SK-N-SH treated with all-trans-retinoic acid at 6 μM for 48 hours (cell line): ENCODE measurements around the gene ESPNL.
"Not testable (repeated sequence)": the region's sequence is repeated elsewhere in the genome, so short reads cannot be mapped to it uniquely, and the experiment has no call there.

Experiments
- ATAC-seq: fragments of 200-7000 bp; cut with Tn5 transposase; 3 replicates; pipeline ENCODE4 v1.9.1; 2020; ENCODE audit warnings: mild to moderate bottlenecking, moderate library complexity
- BACH2 ChIP-seq: fragments of 250-450 bp; sonication (Bioruptor Pico); IDR thresholded peaks from 2 replicates; pipeline ENCODE4 v1.9.0; 2021; ENCODE audit warnings: mild to moderate bottlenecking, borderline replicate concordance
- CSDC2 ChIP-seq: fragments of 250-450 bp; sonication (Bioruptor Pico); IDR thresholded peaks from 2 replicates; pipeline ENCODE4 v1.5.0; 2020; ENCODE audit warnings: mild to moderate bottlenecking, moderate library complexity
- ESRRG ChIP-seq: fragments of 250-450 bp; sonication (Bioruptor Pico); IDR thresholded peaks from 2 replicates; pipeline ENCODE4 v1.6.1; 2021; ENCODE audit warnings: mild to moderate bottlenecking
- GLIS3 ChIP-seq: fragments of 250-450 bp; sonication (Bioruptor Pico); IDR thresholded peaks from 2 replicates; pipeline ENCODE4 v1.5.0; 2020; ENCODE audit warnings: mild to moderate bottlenecking, moderate library complexity
- ISL1 ChIP-seq: fragments of 250-450 bp; sonication (Bioruptor Pico); IDR thresholded peaks from 2 replicates; pipeline ENCODE4 v2.1.2; 2022; ENCODE audit warnings: mild to moderate bottlenecking, moderate library complexity
- OSR1 ChIP-seq: fragments of 250-450 bp; sonication (Bioruptor Pico); IDR thresholded peaks from 2 replicates; pipeline ENCODE4 v1.8.0; 2022; ENCODE audit warnings: moderate library complexity, mild to moderate bottlenecking, inconsistent platforms
- PPARA ChIP-seq: fragments of 250-450 bp; sonication (Bioruptor Pico); IDR thresholded peaks from 2 replicates; pipeline ENCODE4 v1.5.0; 2020; ENCODE audit warnings: mild to moderate bottlenecking, borderline replicate concordance
- RARB ChIP-seq: fragments of 250-450 bp; sonication (Bioruptor Pico); IDR thresholded peaks from 2 replicates; pipeline ENCODE4 v1.8.0; 2021; ENCODE audit warnings: mild to moderate bottlenecking, moderate library complexity
- SNAI2 ChIP-seq: fragments of 250-450 bp; sonication (Bioruptor Pico); IDR thresholded peaks from 2 replicates; pipeline ENCODE4 v1.5.0; 2020; ENCODE audit warnings: mild to moderate bottlenecking, moderate library complexity
- TCF4 ChIP-seq: fragments of 250-450 bp; sonication (Bioruptor Pico); IDR thresholded peaks from 2 replicates; pipeline ENCODE4 v1.8.0; 2021; ENCODE audit warnings: mild to moderate bottlenecking, moderate library complexity, borderline replicate concordance
- TOX ChIP-seq: fragments of 250-450 bp; sonication (Bioruptor Pico); IDR thresholded peaks from 2 replicates; pipeline ENCODE4 v1.8.0; 2021; ENCODE audit warnings: mild to moderate bottlenecking, moderate library complexity, borderline replicate concordance
- ZC3H10 ChIP-seq: fragments of 250-450 bp; sonication (Bioruptor Pico); IDR thresholded peaks from 2 replicates; pipeline ENCODE4 v1.5.1; 2021; ENCODE audit warnings: mild to moderate bottlenecking, moderate library complexity
- ZFP3 ChIP-seq: fragments of 250-450 bp; sonication (Bioruptor Pico); IDR thresholded peaks from 2 replicates; pipeline ENCODE4 v1.5.0; 2020; ENCODE audit warnings: mild to moderate bottlenecking, moderate library complexity
- ZNF565 ChIP-seq: fragments of 450-650 bp; formaldehyde crosslinking; conservative IDR thresholded peaks from 2 replicates; pipeline ENCODE4 v1.5.0; 2020; ENCODE audit warnings: low read depth, mild to moderate bottlenecking, moderate library complexity
- ZNF70 ChIP-seq: fragments of 450-650 bp; formaldehyde crosslinking; IDR thresholded peaks from 2 replicates; pipeline ENCODE4 v1.5.0; 2020; ENCODE audit warnings: mild to moderate bottlenecking, moderate library complexity
- ZNF8 ChIP-seq: fragments of 450-650 bp; formaldehyde crosslinking; IDR thresholded peaks from 2 replicates; pipeline ENCODE4 v1.5.0; 2020; ENCODE audit warnings: mild to moderate bottlenecking, moderate library complexity
- TF ChIP-seq, protein P1 (sequence below): fragments of 250-450 bp; sonication (Bioruptor Pico); IDR thresholded peaks from 2 replicates; pipeline ENCODE4 v1.5.1; 2021; ENCODE audit warnings: mild to moderate bottlenecking, moderate library complexity
- TF ChIP-seq, protein P2 (sequence below): fragments of 250-450 bp; sonication (Bioruptor Pico); IDR thresholded peaks from 2 replicates; pipeline ENCODE4 v1.5.1; 2020; ENCODE audit warnings: low read depth, mild to moderate bottlenecking, moderate library complexity
- TF ChIP-seq, protein P3 (sequence below): fragments of 250-450 bp; sonication (Bioruptor Pico); IDR thresholded peaks from 2 replicates; pipeline ENCODE4 v1.8.0; 2021; ENCODE audit warnings: low read depth, mild to moderate bottlenecking, moderate library complexity, borderline replicate concordance
- TF ChIP-seq, protein P4 (sequence below): fragments of 250-450 bp; sonication (Bioruptor Pico); IDR thresholded peaks from 2 replicates; pipeline ENCODE4 v1.5.0; 2020; ENCODE audit warnings: mild to moderate bottlenecking, moderate library complexity

Gene ESPNL, protein sequence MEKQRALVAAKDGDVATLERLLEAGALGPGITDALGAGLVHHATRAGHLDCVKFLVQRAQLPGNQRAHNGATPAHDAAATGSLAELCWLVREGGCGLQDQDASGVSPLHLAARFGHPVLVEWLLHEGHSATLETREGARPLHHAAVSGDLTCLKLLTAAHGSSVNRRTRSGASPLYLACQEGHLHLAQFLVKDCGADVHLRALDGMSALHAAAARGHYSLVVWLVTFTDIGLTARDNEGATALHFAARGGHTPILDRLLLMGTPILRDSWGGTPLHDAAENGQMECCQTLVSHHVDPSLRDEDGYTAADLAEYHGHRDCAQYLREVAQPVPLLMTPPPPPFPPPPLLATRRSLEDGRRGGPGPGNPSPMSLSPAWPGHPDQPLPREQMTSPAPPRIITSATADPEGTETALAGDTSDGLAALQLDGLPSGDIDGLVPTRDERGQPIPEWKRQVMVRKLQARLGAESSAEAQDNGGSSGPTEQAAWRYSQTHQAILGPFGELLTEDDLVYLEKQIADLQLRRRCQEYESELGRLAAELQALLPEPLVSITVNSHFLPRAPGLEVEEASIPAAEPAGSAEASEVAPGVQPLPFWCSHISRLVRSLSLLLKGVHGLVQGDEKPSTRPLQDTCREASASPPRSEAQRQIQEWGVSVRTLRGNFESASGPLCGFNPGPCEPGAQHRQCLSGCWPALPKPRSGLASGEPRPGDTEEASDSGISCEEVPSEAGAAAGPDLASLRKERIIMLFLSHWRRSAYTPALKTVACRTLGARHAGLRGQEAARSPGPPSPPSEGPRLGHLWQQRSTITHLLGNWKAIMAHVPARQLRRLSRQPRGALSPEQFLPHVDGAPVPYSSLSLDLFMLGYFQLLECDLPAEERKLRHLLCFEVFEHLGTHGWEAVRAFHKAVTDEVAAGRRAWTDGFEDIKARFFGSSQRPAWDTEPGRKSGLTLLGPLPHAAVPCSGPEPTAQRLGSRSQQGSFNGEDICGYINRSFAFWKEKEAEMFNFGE

DNA sequence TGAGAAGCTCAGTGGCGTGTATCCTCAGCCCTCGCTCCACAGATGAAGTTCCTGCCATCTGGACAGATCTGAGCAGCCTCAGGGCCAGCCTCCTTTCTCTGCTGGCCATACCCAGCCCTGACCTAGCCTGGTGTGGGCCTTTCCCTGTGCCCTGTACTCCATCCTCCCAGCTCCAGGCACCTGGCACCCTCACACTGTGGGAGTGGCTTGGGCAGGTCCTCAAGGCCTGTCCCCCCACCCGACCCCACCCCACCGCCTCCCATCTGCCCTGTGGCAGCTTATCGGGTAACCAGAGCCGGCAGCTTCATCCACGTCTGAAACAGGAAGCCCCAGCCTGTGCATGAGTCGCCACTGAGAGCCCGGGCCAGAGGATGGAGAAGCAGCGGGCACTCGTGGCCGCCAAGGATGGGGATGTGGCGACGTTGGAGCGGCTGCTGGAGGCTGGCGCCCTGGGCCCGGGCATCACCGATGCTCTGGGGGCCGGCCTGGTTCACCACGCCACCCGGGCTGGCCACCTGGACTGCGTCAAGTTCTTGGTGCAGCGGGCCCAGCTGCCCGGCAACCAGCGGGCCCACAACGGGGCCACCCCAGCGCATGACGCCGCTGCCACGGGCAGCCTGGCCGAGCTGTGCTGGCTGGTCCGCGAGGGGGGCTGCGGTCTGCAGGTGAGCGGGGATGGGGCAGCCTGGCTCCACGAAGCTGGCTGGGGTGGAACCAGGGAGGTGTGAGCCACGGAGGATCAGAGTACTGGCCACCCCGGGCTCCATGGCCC, at the start of gene ESPNL:
ESPNL (plus strand) TSS at position 292 of the 772 bp plus-strand sequence; CDS start at position 372, 80 bp downstream.
- no peak for TF ChIP-seq CSDC2
- TF ChIP-seq TOX (CRISPR knock-in tag) = no peak
- no peak for TF ChIP-seq ZNF8 (CRISPR knock-in tag)
- no peak for TF ChIP-seq GLIS3 (CRISPR knock-in tag)
- no peak for TF ChIP-seq TCF4
- TF ChIP-seq ZC3H10 (CRISPR knock-in tag) = no peak
- TF ChIP-seq ZNF565 (CRISPR knock-in tag) = no peak
- TF ChIP-seq, protein P1, sequence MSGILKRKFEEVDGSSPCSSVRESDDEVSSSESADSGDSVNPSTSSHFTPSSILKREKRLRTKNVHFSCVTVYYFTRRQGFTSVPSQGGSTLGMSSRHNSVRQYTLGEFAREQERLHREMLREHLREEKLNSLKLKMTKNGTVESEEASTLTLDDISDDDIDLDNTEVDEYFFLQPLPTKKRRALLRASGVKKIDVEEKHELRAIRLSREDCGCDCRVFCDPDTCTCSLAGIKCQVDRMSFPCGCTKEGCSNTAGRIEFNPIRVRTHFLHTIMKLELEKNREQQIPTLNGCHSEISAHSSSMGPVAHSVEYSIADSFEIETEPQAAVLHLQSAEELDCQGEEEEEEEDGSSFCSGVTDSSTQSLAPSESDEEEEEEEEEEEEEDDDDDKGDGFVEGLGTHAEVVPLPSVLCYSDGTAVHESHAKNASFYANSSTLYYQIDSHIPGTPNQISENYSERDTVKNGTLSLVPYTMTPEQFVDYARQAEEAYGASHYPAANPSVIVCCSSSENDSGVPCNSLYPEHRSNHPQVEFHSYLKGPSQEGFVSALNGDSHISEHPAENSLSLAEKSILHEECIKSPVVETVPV (CRISPR knock-in tag) = no peak
- TF ChIP-seq, protein P2, sequence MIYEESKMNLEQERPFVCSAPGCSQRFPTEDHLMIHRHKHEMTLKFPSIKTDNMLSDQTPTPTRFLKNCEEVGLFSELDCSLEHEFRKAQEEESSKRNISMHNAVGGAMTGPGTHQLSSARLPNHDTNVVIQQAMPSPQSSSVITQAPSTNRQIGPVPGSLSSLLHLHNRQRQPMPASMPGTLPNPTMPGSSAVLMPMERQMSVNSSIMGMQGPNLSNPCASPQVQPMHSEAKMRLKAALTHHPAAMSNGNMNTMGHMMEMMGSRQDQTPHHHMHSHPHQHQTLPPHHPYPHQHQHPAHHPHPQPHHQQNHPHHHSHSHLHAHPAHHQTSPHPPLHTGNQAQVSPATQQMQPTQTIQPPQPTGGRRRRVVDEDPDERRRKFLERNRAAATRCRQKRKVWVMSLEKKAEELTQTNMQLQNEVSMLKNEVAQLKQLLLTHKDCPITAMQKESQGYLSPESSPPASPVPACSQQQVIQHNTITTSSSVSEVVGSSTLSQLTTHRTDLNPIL (CRISPR knock-in tag) = no peak
- no peak for TF ChIP-seq BACH2 (CRISPR knock-in tag)
- TF ChIP-seq, protein P3, sequence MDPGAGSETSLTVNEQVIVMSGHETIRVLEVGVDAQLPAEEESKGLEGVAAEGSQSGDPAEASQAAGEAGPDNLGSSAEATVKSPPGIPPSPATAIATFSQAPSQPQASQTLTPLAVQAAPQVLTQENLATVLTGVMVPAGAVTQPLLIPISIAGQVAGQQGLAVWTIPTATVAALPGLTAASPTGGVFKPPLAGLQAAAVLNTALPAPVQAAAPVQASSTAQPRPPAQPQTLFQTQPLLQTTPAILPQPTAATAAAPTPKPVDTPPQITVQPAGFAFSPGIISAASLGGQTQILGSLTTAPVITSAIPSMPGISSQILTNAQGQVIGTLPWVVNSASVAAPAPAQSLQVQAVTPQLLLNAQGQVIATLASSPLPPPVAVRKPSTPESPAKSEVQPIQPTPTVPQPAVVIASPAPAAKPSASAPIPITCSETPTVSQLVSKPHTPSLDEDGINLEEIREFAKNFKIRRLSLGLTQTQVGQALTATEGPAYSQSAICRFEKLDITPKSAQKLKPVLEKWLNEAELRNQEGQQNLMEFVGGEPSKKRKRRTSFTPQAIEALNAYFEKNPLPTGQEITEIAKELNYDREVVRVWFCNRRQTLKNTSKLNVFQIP (CRISPR knock-in tag) = no peak
- no peak for TF ChIP-seq SNAI2 (CRISPR knock-in tag)
- TF ChIP-seq RARB = no peak
- TF ChIP-seq ZFP3 = no peak
- no peak for TF ChIP-seq ISL1
- TF ChIP-seq ESRRG = no peak
- TF ChIP-seq, protein P4, sequence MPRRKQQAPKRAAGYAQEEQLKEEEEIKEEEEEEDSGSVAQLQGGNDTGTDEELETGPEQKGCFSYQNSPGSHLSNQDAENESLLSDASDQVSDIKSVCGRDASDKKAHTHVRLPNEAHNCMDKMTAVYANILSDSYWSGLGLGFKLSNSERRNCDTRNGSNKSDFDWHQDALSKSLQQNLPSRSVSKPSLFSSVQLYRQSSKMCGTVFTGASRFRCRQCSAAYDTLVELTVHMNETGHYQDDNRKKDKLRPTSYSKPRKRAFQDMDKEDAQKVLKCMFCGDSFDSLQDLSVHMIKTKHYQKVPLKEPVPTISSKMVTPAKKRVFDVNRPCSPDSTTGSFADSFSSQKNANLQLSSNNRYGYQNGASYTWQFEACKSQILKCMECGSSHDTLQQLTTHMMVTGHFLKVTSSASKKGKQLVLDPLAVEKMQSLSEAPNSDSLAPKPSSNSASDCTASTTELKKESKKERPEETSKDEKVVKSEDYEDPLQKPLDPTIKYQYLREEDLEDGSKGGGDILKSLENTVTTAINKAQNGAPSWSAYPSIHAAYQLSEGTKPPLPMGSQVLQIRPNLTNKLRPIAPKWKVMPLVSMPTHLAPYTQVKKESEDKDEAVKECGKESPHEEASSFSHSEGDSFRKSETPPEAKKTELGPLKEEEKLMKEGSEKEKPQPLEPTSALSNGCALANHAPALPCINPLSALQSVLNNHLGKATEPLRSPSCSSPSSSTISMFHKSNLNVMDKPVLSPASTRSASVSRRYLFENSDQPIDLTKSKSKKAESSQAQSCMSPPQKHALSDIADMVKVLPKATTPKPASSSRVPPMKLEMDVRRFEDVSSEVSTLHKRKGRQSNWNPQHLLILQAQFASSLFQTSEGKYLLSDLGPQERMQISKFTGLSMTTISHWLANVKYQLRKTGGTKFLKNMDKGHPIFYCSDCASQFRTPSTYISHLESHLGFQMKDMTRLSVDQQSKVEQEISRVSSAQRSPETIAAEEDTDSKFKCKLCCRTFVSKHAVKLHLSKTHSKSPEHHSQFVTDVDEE (CRISPR knock-in tag) = no peak
- TF ChIP-seq OSR1 (CRISPR knock-in tag) = no peak

DNA sequence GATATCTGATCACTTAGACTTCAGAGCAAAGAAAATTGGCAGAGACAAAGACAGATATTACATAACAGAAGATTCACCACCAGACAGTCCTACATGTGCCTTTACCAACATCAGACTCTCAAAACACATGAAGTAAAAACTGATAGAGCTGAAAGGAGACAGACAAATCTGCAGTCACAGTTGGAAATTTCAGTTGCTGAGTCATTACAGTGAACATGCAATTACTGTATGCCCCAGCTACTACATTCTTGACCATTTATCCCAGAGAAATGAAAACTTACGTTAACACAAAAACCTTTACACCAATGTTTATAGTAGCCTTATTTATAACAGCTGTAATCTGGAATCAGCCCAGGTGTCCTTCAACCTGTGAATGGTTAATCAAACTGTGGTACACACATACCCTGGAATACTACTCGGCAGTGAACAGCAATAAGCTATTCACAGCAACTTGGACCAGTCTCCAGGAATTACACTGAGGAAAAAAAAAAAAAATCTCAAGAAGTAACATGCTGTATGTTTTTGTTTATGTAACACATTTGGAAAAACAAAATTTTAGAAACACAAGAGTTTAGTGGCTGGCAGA, 46.9 kb upstream of the ESPNL start:
- TF ChIP-seq ZNF8 (CRISPR knock-in tag) (peak; percentile 93), OSR1 (CRISPR knock-in tag) (no peak), PPARA (no peak), TCF4 (no peak), TOX (CRISPR knock-in tag) (no peak), ZNF565 (CRISPR knock-in tag) (no peak), BACH2 (CRISPR knock-in tag) (no peak)
- no peak; the same call in 2 of the 3 replicates for ATAC-seq

More for the DNA sequence above, at the start of gene ESPNL:
- ATAC-seq = peak; percentile 38

DNA sequence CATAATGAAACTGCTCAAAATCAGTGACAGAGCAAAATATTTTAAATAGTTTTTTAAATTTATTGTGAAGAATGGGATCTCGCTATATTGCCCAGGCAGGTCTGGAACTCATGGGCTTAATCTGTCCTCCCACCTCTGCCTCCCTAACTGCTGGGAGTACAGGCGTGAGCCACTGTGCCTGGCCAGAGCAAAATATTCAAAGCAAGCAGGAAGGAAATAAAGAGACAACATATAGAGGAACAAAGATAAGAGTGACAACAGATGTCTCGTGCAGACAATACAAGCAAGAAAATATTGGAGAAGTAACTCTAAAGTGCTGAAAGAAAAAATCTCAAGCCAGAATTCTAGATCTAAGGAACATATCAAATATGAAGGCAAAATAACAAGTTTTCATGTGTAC, 44.3 kb upstream of the ESPNL start:
- no peak for ATAC-seq
- no peak for TF ChIP-seq ISL1
- TF ChIP-seq, protein P1 (CRISPR knock-in tag) = no peak
- TF ChIP-seq OSR1 (CRISPR knock-in tag) = no peak
- TF ChIP-seq TOX (CRISPR knock-in tag) = no peak
- no peak for TF ChIP-seq ZNF70
- no peak for TF ChIP-seq PPARA
- TF ChIP-seq ZC3H10 (CRISPR knock-in tag) = no peak
- no peak for TF ChIP-seq GLIS3 (CRISPR knock-in tag)
- no peak for TF ChIP-seq ZNF8 (CRISPR knock-in tag)

DNA sequence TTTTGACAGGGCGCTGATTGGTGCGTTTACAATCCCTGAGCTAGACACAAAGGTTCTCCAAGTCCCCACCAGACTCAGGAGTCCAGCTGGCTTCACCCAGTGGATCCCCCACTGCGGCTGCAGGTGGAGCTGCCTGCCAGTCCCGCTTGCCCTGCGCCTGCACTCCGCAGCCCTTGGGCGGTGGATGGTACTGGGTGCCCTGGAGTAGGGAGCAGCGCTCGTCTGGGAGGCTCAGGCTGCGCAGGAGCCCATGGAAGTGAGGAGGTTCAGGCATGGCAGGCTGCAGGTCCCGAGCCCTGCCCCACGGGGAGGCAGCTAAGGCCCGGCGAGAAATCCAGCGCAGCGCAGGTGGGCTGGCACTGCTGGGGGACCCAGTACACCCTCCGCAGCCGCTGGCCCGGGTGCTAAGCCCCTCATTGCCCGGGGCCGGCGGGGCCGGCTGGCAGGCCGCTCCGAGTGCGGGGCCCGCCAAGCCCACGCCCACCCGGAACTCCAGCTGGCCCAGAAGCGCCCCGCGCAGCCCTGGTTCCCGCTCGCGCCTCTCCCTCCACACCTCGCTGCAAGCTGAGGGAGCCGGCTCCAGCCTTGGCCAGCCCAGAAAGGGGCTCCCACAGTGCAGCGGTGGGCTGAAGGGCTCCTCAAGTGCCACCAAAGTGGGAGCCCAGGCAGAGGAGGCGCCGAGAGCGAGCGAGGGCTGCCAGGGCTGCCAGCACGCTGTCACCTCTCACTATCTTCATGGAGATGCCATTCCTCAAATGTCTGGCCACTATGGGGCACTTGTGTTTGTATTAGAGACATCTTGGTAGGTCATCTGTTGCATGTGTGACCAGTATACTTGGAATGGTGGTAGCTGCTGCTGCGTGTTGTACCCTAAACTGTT, 42.2 kb upstream of the ESPNL start:
- not testable (repeated sequence) for ATAC-seq
